H9 (cell line): Measurements from ENCODE around the gene MYO1D. TPM values are rescaled to one million over a fixed set of nuclear protein-coding genes. Genes with fewer than 3 reads are reported as not detected.

ENCODE experiments used
- DNase-seq: peaks from one replicate; pipeline ENCODE4 v3.0.0-alpha.2; 2017
- H2AFZ ChIP-seq: one replicate; pipeline ENCODE4 v1.6.1; 2013; ENCODE audit warnings: mild to moderate bottlenecking, low read length, control low read depth, moderate library complexity
- H2AK5ac ChIP-seq: 2 replicates; pipeline ENCODE4 v1.6.1; 2013; ENCODE audit warnings: low read length, control low read depth, mixed read lengths; ENCODE audit not compliant: insufficient read length
- H2BK120ac ChIP-seq: one replicate; pipeline ENCODE4 v1.6.1; 2013; ENCODE audit warnings: low read depth, mild to moderate bottlenecking, low read length, control low read depth, inconsistent platforms; ENCODE audit not compliant: poor library complexity, severe bottlenecking
- H2BK12ac ChIP-seq: 2 replicates; pipeline ENCODE4 v1.6.1; 2013; ENCODE audit warnings: low read length, control low read depth, mixed read lengths, low read depth; ENCODE audit not compliant: insufficient read length
- H2BK15ac ChIP-seq: 2 replicates; pipeline ENCODE4 v1.6.1; 2013; ENCODE audit warnings: low read depth, low read length, control low read depth
- H2BK20ac ChIP-seq: one replicate; pipeline ENCODE4 v1.6.1; 2013; ENCODE audit warnings: low read depth, mild to moderate bottlenecking, low read length, control low read depth, inconsistent platforms; ENCODE audit not compliant: poor library complexity, severe bottlenecking
- H2BK5ac ChIP-seq: 2 replicates; pipeline ENCODE4 v1.6.1; 2013; ENCODE audit warnings: low read length, control low read depth, mixed read lengths; ENCODE audit not compliant: insufficient read length
- H3K14ac ChIP-seq: 2 replicates; pipeline ENCODE4 v1.6.1; 2013; ENCODE audit warnings: low read length, control low read depth; ENCODE audit not compliant: insufficient read depth
- H3K18ac ChIP-seq: 2 replicates; pipeline ENCODE4 v1.6.1; 2013; ENCODE audit warnings: low read depth, mild to moderate bottlenecking, mixed read lengths, low read length, control low read depth; ENCODE audit not compliant: insufficient read length
- H3K23ac ChIP-seq: 2 replicates; pipeline ENCODE4 v1.6.1; 2013; ENCODE audit warnings: low read length, control low read depth, mixed read lengths, low read depth; ENCODE audit not compliant: insufficient read length
- H3K23me2 ChIP-seq: 2 replicates; pipeline ENCODE4 v1.6.1; 2013; ENCODE audit warnings: low read depth, mild to moderate bottlenecking, mixed read lengths, low read length, control low read depth; ENCODE audit not compliant: insufficient read length, poor library complexity, severe bottlenecking
- H3K27ac ChIP-seq: 2 replicates; pipeline ENCODE4 v1.5.1; 2013; ENCODE audit warnings: low read length, control low read depth, mixed read lengths, low read depth; ENCODE audit not compliant: insufficient read length
- H3K27me3 ChIP-seq: 2 replicates; pipeline ENCODE4 v1.6.1; 2013; ENCODE audit warnings: low read length, control low read depth, inconsistent platforms; ENCODE audit not compliant: insufficient read depth
- H3K4ac ChIP-seq: 2 replicates; pipeline ENCODE4 v1.6.1; 2013; ENCODE audit warnings: low read depth, mild to moderate bottlenecking, control low read depth, inconsistent platforms, low read length, moderate library complexity
- H3K4me1 ChIP-seq: 2 replicates; pipeline ENCODE4 v1.6.1; 2013; ENCODE audit warnings: low read length, control low read depth, inconsistent platforms; ENCODE audit not compliant: insufficient read depth
- H3K4me2 ChIP-seq: 2 replicates; pipeline ENCODE4 v1.6.1; 2013; ENCODE audit warnings: low read length, control low read depth, mixed read lengths; ENCODE audit not compliant: insufficient read length, insufficient read depth
- H3K56ac ChIP-seq: 2 replicates; pipeline ENCODE4 v1.6.1; 2013; ENCODE audit warnings: low read depth, mild to moderate bottlenecking, mixed read lengths, low read length, control low read depth; ENCODE audit not compliant: insufficient read length
- H3K79me1 ChIP-seq: 2 replicates; pipeline ENCODE4 v1.6.1; 2013; ENCODE audit warnings: low read depth, mild to moderate bottlenecking, moderate library complexity, low read length, control low read depth, inconsistent platforms; ENCODE audit not compliant: insufficient read depth, poor library complexity, severe bottlenecking
- H3K79me2 ChIP-seq: 2 replicates; pipeline ENCODE4 v1.6.1; 2013; ENCODE audit warnings: low read length, control low read depth, inconsistent platforms; ENCODE audit not compliant: insufficient read depth
- H3K9ac ChIP-seq: 2 replicates; pipeline ENCODE4 v1.6.1; 2013; ENCODE audit warnings: low read length, control low read depth, mixed read lengths; ENCODE audit not compliant: insufficient read length; ENCODE audit errors: extremely low read depth
- H3K9me3 ChIP-seq: one replicate; pipeline ENCODE4 v1.6.1; 2013; ENCODE audit warnings: low read depth, low read length, inconsistent platforms; ENCODE audit not compliant: control insufficient read depth
- H3T11ph ChIP-seq: one replicate; pipeline ENCODE4 v1.6.1; 2013; ENCODE audit warnings: mild to moderate bottlenecking, low read length, control low read depth, inconsistent platforms
- H4K20me1 ChIP-seq: one replicate; pipeline ENCODE4 v1.6.1; 2013; ENCODE audit not compliant: control insufficient read depth, insufficient read length, insufficient read depth
- H4K5ac ChIP-seq: 2 replicates; pipeline ENCODE4 v1.6.1; 2013; ENCODE audit warnings: low read depth, mild to moderate bottlenecking, mixed read lengths, low read length, control low read depth; ENCODE audit not compliant: insufficient read length
- H4K8ac ChIP-seq: replicated peaks from 2 replicates; pipeline ENCODE4 v1.6.1; 2013; ENCODE audit warnings: low read length, control low read depth, mixed read lengths, low read depth; ENCODE audit not compliant: insufficient read length
- H4K91ac ChIP-seq: 2 replicates; pipeline ENCODE4 v1.6.1; 2013; ENCODE audit warnings: low read depth, mild to moderate bottlenecking, moderate library complexity, mixed read lengths, low read length, control low read depth; ENCODE audit not compliant: insufficient read length
- H3K27ac Mint-ChIP-seq, 3 experiments: 2 replicates in 2 of 3; 3 replicates in 1 of 3; pipeline ENCODE4 v1.8.0; 2020 to 2021; ENCODE audit warnings: mixed read lengths in 3 of 3, mild to moderate bottlenecking in 1 of 3, moderate library complexity in 1 of 3
- H3K27me3 Mint-ChIP-seq: 2 replicates; pipeline ENCODE4 v1.8.0; 2021; ENCODE audit warnings: low read depth, mild to moderate bottlenecking, moderate library complexity, mixed read lengths
- H3K36me3 Mint-ChIP-seq, 3 experiments: 2 replicates in 2 of 3; 3 replicates in 1 of 3; pipeline ENCODE4 v1.8.0; 2020 to 2021; ENCODE audit warnings: low read depth in 3 of 3, mixed read lengths in 3 of 3; ENCODE audit not compliant: insufficient read depth in 1 of 3
- H3K4me1 Mint-ChIP-seq, 2 experiments: 2 replicates each; pipeline ENCODE4 v1.8.0; 2020; ENCODE audit warnings: mixed read lengths in 2 of 2
- H3K4me3 Mint-ChIP-seq, 2 experiments: 2 replicates in 1 of 2; 3 replicates in 1 of 2; pipeline ENCODE4 v1.8.0; 2020 to 2021; ENCODE audit warnings: mild to moderate bottlenecking in 2 of 2, mixed read lengths in 2 of 2, moderate library complexity in 1 of 2
- H3K9me3 Mint-ChIP-seq, 2 experiments: 2 replicates in 1 of 2; 3 replicates in 1 of 2; pipeline ENCODE4 v1.8.0; 2020; ENCODE audit warnings: mild to moderate bottlenecking in 2 of 2, mixed read lengths in 2 of 2, moderate library complexity in 1 of 2
- CTCF ChIP-seq: fragments of 200-600 bp; sonication (generic); conservative IDR thresholded peaks from 3 replicates; pipeline ENCODE4 v1.8.0; 2021; ENCODE audit warnings: antibody characterized with exemption, mild to moderate bottlenecking
- WGBS: extraction: QIAGEN DNeasy Blood & Tissue Kit; methylation state at CpG from one replicate; pipeline ENCODE4 v1.1.7; 2013; ENCODE audit warnings: missing lambda C conversion rate, low lambda C conversion rate, mixed read lengths; ENCODE audit not compliant: insufficient read length; ENCODE audit errors: extremely low coverage; 5-methylcytosine and 5-hydroxymethylcytosine counted together
- total RNA-seq: library from RNA; stranded (reverse); gene quantifications from 2 replicates; pipeline ENCODE4 v1.2.1, GENCODE V29; 2021

Gene MYO1D
- total RNA-seq, 1 experiment from 2014 or later: 19.0 TPM

GRCh38 chr17:32819787-32820186 lies 57.1 kb downstream of the MYO1D start:
- Histone ChIP-seq H2BK12ac (no peak overlapping the region), H2BK5ac (no peak overlapping the region)

More at GRCh38 chr17:32819787-32820186, 57.1 kb downstream of the MYO1D start:
- H3K9me3 ChIP-seq: no peaks in the 10 kb centered on the region
- no peak overlapping the region for H2BK120ac ChIP-seq
- H3K27me3 ChIP-seq: no peaks in the 10 kb centered on the region
- H3K79me1 ChIP-seq: no peaks in the 10 kb centered on the region
- H3K4ac ChIP-seq: no peak overlapping the region
- H3K27ac ChIP-seq: no peak overlapping the region
- no peak overlapping the region for H2AK5ac ChIP-seq
- no peak overlapping the region for H2BK20ac ChIP-seq
- no peak for DNase-seq
- no peak for TF ChIP-seq CTCF
- no peak overlapping the region for H3K4me2 ChIP-seq
- H2BK15ac ChIP-seq: no peak overlapping the region
- no peak overlapping the region for H3K23ac ChIP-seq
- no peaks in the 10 kb centered on the region; the same call in 1 of the 2 replicates for H3K4me1 ChIP-seq
- H3K56ac ChIP-seq: no peak overlapping the region
- H3K27me3 Mint-ChIP-seq: no peaks in the 10 kb centered on the region; the same call in 1 of the 2 replicates
- H3K79me2 ChIP-seq: no peaks in the 10 kb centered on the region
- no peak overlapping the region for H3K14ac ChIP-seq
- H4K20me1 ChIP-seq: no peaks in the 10 kb centered on the region
- H4K8ac ChIP-seq: no peak overlapping the region
- no peak overlapping the region for H3T11ph ChIP-seq
- H3K36me3 Mint-ChIP-seq: no peaks in the 10 kb centered on the region
- H3K9ac ChIP-seq: no peak overlapping the region
- no peak overlapping the region for H4K5ac ChIP-seq
- no peak overlapping the region for H3K18ac ChIP-seq
- WGBS: no CpG with 5 or more reads among the region's 2 CpGs
- no peak overlapping the region for H4K91ac ChIP-seq
- no peaks in the 10 kb centered on the region for H3K23me2 ChIP-seq
- H3K27ac Mint-ChIP-seq: no peak overlapping the region
- H3K9me3 Mint-ChIP-seq: no peaks in the 10 kb centered on the region
- H3K4me1 Mint-ChIP-seq: peaks cover 2 to 3% of the 10 kb centered on the region in 2 experiments; a peak in 1 of 4 replicates
- H2AFZ ChIP-seq: no peak overlapping the region
- H3K4me3 Mint-ChIP-seq: no peak overlapping the region
